Measurements from ENCODE around the gene COQ7.

COQ7 gene

GRCh38 chr16:19113577-19114358 is 46.4 kb downstream of the COQ7 start, which contains the start of gene ITPRIPL2:
ITPRIPL2 (plus strand) TSS chr16:19113964; CDS start chr16:19114462, 498 bp downstream.
- DNase-seq: no peak

GRCh38 chr16:19114359-19115147 is 47.1 kb downstream of the COQ7 start:
- DNase-seq: no peak

- DNase-seq: no peak
Measured at GRCh38 chr16:19115148-19116021, 48.0 kb downstream of the COQ7 start.

DNA sequence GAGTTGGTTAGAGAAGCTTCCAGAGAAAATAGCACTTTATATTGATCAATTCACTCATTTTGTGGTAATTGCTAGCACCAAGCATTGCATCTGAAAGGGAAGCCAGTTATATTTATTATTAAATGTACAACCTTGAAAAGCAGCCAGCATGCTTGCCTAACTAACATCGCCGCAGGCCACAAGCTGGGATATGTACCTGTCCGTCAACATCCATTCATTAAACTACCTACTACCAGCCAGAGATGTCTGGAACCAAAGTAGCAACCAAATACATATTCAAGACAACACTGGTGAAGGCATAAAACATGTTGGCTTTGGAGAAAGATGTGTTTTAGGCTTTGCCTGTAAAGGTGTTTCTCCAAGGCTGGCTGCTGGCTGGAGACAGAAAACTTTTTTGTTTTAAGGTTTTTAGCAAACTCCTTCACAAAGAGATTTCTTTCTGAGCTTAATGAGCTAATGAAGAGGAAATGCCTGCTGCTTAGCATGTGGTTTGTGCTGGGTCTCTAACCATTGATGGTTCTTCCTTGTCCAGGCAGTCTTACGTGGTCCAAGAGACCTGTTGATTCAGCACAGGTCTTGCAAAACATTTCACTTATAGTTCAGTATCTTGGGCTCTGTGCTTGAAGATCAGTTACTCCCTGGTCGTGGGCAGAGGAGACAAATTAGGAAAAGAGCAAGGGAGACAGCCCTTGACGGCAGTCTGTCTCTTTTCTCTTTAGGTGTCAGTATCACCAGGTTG is 49.5 kb downstream of the COQ7 start:
- peak in 1 of 2 experiments; percentile 0 for DNase-seq

DNA sequence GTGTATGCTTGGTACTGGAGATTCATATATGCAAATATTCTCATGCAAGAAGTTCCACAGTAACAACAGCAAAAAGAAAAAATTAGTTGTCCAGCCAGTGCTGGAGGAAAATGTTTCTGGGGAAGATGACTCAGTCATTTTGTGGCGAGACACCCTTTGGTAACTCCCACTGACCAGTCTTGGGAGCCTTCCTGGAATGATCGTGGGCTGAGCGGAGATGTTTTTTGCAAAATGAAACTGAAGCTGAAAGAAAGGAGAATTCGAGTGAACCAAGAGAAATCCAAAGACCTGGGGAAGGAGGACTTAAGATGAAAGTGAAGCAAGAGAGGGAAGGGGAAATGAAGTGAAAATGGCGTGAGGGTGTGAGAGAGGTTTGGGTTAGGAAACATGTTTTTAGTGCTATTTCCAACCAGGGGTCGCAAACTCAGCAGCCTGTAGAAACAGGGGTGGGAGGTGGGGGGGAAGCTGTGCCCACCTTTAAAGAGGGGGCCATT is 51.6 kb downstream of the COQ7 start:
- DNase-seq: peak; percentile 34 to 51

GRCh38 chr16:19119564-19119963 is 52.1 kb downstream of the COQ7 start:
- DNase-seq: peak in 1 of 2 experiments; percentile 1

DNA sequence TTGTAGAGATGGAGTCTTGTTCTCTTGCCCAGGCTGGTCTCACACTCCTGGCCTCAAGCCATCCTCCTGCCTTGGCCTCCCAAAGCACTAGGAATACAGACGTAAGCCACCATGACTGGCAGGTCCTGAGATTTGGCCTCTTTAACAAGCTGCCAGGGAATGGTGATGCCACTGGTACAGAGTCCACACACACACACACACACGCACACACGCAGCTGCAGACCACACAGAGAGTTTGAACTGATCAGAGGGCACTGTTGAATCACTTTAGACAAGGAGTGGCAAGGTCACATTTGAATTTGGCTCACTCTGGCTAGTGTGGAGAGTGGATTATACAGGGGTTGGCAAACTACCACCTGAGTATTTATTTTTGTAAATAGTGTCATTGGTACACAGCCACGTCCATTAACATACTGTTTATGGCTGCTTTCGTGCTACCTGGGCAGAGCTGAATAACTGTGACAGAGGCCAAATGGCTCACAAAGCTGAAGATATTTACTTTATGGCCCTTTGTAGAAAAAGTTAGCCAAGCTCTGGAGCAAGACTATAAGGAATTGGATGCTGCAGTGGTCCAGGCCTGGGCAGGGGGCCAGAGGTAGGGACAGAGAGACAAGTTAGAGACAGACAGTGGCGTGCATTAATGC is 56.2 kb downstream of the COQ7 start:
- DNase-seq: no peak

DNA sequence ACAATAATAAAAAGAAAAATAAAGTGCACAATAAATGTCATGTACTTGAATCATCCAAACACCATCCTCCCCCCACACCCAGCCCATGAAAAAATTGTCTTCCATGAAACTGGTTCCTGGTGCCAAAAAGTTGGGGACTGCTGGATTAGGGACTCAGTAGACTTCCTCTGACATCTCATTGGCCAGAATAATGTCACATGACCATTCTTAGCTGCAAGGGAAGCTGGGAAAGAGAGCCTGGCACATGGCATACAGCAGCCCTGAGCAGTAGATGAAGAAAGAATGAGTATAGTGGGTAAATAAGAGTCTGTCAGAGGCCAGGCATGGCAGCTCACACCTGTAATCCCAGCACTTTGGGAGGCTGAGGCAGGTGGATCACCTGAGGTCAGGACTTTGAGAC is 58.9 kb downstream of the COQ7 start:
- DNase-seq: no peak

GRCh38 chr16:19127205-19127604 is 59.8 kb downstream of the COQ7 start:
- no peak for DNase-seq

GRCh38 chr16:19127674-19128131 is 60.3 kb downstream of the COQ7 start:
- DNase-seq: no peak

DNA sequence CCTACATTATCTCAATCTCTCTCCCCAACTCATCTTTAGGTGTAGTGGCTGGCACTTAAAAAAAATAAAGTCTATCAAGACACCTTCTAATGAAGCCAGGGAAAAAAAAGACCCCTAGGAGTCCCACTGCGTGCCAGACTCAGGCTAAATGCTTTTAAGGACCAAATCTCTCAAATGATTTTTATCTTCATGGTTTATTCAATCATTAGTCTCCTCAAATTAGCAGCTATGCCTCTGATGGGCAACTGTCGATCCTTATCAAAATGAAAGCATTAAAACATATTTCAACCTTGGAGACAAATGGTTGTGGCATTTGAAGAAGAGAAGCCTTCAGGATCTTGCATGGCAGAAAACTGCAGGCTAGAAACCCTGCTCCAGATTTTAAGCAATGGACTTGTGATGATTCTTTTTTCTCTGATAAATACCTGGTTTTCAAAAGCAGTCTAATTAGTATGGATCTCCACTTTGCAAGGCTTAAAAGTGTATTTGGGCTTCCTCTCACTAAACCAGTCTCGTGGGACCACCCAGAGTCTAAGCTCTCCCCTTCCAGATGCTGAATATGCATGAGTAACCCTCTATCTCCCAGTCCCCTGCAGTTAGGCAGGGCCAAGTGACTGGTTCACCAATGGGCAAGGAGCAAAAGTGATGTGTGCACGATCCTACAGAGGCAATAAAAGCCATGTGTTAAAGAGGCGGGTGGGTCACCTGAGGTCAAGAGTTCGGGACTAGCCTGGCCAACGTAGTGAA is 61.2 kb downstream of the COQ7 start:
- DNase-seq: no peak
